Measurements from ENCODE around the gene VSTM2L.

The VSTM2L gene

DNA sequence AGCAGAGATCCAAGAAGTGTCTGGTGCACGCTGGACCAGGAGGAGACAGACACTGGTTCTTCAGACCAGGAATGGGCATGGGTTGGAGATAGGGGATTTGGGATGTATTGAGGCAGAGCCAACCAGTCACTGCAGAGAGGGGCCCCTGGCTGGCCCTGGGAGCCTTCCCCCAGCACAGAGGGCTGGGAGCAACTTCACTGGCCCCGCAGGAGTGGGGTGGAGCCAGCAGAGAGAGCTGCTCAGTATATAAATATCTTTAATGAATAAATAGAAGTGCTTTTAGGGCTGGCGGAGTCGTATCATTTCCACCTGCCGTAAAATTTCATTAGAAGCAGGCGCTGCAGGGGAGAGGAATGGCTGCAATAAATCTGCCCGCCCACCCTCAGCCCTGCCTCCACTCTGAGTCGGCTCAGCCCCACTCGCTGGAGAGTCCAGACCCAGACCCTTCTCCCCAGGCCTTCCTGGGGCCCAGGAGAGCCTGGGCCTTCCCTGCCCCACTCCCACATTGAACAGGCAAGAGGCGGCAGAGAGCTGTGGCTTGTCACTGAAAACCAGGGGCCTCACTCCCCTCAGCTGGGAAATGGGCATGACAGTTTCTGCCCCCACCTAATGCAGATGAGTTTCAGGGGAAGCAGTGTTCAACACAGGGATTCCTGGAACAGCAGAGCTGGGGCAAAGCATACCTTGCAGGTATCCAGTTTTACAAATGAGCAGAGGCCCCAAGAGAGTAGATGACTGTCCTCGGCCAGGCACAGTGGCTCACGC, 23.9 kb upstream of the VSTM2L start:
- no peak for DNase-seq (ENCODE audit: low spot score)

DNA sequence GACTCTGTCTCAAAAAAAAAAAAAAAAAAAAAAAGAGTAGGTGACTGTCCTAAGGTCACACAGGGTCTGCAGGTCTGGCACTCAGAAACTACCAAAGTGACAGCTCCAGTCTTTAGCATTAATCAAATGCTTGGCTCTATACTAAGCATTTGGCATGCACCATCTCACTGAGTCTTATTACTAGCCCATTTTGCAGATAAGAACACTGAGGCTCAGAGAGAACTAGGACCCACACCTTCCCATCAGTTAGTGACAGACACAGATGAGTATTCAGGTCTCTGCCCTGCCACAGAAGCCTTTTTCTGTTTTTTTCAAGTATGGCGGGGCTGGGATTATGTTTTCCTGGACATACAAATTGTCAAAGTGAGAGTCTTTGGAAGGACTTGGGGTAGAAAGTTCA, 23.1 kb upstream of the VSTM2L start:
- DNase-seq (ENCODE audit: low spot score): no peak

DNA sequence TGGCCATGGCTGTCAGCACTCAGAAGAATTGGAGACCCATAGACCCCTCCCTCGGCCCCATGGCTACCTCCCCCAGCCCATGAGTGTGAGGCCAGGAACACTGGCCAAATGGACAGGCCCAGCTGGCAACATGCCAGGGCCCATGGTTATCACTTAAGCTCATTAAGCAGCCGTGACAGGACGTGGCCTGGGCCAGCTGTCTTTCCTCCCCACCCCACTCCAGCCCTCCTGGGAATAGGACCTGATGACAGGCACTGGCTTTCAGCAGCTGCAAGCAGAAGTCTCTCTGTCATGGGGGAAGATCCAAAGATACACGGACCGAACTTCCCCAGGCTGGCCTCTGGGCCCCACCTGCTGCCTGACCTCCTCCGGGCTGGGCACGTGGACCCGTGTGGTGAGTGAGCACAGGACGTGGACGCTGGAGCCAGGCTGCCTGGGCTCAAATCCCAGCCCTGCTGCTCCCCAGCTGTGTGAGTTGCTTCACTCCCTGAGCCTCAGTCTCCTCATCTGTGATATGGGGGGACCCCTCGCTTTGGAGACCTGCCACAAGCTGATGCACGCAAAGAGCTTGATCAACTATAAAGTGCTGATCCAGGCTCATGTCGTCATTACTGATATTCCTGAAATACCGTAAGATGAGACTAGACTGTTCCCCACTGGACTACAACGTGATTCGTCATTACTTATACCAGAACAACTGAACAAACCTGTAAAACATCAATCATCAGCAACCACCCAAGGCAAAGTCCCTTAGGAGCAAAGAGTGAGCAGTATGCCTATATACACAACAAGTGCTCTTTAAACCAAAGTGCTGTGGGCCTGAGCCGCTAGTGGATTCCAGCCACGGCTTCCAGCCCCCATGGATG, 22.0 kb upstream of the VSTM2L start:
- DNase-seq (ENCODE audit: low spot score): no peak

DNA sequence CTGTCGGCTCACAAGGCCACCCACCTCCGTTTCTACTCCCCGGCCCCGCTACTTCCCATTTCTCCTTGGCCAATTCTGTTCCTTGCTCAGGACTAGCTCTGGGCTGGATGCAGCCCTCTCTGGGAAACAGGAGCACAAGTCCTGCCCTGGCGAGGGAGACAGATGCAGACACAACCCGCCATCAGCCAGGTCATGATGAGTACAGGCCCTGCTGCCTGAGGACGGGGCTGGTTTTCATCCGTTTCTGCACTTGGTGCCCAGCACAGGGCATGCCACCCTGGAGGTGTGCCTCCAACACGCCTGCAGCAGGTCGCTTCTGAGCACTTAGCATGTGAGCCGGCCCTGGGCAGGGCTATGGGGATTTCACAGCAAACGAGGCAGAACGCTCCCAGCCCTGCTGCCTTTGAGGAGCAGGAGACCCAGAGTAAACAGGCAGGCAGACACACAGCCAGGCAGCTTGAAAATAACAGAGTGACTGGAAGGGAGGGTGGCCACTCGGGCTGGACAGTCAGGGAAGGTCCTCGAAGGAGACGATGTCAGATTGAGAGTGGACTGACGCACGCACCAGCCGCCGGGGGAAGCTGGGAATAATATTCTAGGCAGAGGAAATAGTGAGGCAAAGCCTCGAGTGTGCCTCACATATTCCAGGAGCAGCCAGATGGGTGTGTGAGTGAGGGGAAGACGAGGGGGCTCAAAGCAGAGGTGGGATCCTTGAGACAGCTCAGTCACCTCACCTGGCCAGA, 21.2 kb upstream of the VSTM2L start:
- no peak for DNase-seq (ENCODE audit: low spot score)

DNA sequence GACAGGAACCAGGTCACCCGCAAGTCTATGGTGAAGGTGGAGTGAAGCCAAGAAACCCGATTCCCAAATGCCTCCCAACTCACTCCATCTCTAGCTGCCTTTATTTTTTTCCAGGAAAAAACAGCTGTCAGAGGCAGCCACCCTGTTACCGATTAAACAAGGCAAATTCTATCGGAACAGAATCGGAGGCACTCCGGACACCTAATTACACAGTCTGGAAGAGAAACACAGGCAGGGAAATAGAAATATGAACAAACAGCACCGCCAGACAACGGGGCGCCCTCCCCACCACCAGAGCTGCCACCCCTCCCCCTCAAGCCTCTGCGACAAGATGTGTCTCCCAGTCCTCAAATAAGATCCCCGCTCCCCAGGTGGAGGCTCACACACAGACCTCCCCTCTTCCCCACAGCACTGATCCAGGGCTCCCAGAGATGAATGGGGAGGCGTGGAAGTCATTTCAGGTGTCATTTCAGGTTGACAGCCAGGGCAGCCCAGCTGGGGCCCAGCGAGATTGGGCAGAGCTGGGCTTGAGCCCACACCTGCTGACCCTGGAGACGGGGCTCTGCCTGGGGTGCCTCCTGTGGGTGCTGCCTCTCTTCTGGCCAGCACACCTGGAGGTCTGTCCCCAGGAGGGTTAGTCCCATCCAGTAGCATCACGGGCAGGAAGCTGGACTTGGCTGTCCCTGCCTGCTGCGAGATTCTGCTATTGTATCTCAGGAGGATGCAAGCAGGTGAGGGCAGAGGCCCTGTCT, 19.8 kb upstream of the VSTM2L start:
- DNase-seq (ENCODE audit: low spot score): no peak

DNA sequence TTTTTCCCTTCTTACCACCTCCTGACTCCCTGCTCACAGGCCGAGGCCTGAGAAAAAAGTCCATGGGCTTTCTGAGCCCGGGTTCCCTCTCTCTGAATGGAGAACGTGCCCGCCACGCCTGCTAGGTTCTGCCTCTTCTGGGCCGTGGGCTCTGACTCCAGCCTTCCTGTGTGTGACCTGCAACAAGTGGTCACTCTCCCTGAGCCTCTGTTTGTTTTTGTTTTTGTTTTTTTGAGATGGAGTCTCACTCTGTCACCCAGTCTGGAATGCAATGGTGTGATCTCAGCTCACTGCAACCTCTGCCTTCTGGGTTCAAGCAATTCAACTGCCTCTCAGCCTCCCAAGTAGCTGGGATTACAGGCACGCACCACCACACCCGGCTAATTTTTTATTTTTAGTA, 17.9 kb upstream of the VSTM2L start:
- DNase-seq (ENCODE audit: low spot score): no peak

DNA sequence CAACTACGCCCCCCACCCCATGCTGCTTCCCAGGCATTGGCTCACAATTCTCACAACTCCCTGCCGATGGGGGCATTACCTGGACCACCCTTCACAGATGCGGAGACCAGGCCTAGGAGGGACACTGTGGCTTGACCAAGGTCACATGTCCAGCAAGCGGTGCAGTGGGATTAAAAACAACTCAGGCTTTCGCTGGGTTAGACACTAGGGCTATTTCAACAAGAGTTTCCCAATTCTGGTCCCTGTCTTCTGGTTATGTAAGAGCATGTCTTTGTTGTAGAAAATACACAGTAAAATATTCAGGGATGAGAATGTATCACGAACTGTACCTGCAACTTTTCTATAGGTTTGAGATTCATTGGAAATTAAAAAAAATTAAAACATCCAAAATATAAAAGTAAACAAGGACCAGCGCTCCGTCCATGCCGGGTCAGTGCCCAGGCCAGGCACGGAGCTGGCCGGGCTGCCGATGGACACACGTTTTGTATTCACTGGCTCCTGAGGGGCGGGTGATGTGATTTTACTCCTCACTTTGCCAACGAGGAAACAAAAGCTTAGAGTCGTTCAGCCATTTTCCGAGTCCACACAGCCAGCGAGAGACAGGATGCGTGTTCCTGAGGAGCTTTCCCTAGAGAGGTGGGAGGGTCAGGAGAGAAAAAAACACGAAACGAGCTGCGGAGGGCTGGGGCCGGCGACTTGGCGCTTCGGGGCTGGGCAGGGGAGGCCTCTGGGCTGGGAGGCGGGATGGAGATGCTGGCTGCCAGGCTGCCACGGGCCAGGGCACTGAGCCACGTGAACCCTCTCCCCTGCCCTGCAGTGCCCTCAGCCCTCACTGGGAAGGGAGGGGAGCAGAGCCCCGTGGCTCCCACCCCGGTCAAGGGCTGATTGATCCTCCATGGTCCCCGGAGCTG, 17.1 kb upstream of the VSTM2L start:
- DNase-seq (ENCODE audit: low spot score): no peak

DNA sequence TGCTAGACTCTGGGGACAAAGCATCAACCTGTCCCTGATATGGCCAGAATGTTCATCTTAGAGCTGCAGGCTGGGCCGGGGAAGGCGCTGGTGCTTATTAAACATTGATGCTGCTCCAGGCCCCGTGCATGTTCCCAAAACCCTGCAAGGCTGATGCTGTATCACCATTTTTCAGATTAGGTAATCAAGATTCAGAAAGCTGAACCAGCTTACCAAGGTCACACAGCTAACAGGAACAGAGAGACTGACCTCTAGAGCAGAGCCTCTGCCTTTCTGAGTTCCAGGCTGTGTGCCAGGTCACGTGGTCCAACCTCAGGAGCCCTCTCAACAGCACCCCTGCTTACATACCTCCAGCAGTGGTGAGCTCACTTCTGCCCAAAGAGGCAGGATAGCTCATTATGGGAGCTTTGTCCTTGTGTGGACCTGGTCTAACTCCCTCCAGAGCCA, 16.1 kb upstream of the VSTM2L start:
- DNase-seq (ENCODE audit: low spot score): no peak

DNA sequence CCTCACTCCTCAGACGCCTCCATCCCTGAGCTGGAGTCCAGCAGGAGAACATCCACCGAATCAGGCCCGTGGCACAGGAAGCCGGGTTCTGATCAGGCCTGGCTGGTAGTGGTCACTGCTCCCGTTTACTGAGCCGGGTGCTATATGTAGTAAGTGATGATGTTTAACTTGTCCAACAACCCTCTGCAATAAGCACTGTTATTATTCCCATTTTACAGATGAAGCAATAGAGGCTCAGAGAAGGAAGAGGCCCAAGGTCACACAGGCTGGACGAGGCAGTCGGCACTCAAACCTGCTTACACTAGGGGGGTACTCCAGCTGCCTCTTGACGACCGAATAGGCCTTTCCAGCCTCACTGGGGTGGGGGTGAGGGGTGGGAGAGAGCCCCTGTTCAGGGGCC, 14.3 kb upstream of the VSTM2L start:
- DNase-seq (ENCODE audit: low spot score): no peak

DNA sequence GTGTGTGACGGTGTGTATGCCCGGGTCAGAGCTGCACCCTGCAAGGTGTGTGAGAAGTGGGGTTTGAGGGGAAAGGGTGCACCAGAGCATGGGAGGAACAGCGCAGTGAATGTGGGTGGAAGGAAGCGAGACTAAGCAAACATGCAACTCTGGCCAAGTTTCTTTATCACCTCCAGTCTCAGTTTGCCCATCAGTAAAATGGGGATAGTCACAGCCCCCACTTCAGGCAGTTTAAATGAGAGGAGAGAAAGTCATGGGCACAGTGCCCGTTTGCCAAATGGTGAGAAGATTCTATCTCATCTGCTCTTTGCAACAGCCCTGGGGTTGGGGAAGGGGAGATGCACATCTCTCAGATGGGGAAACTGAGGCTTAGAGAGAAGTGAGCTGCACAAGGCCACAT, 12.8 kb upstream of the VSTM2L start:
- DNase-seq (ENCODE audit: low spot score): no peak

DNA sequence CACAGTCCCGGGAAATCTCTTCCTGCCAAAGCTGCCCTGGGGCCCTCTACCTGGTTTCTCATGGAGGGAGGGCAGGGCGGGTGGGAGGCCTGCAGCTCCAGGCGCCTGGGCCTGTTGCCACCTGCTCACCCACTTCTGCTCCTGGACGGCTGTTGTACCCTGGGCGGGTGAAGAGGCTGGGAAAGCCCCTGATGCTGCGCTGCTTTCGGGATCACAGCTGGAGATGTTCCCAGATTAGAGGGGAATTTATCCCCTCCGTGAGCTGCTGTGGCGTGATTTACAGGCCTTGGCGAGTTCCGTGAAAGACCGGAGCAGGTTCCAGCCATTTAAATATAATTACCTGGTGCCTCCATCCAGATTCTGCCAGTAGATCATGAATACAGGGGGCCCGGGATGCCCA, 12.3 kb upstream of the VSTM2L start:
- DNase-seq (ENCODE audit: low spot score): no peak

DNA sequence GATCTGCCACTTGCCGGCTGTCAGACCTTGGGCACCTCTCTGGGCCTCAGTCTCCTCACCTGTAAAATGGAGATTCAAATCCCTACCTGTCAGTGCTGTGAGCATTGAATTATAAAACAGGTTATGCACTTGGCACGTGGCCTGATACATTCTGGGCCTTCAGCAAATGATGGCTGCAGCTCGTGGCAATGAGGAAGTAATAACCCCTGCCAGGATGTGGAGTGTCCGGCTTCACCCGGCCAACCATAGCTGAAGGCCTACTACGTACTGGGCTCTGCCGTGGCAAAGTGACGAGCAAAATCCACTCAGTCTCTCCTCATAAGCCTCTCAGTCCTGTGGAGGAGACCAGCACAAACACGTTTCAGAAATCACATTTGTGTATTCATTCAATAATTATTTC, 10.9 kb upstream of the VSTM2L start:
- no peak for DNase-seq (ENCODE audit: low spot score)

DNA sequence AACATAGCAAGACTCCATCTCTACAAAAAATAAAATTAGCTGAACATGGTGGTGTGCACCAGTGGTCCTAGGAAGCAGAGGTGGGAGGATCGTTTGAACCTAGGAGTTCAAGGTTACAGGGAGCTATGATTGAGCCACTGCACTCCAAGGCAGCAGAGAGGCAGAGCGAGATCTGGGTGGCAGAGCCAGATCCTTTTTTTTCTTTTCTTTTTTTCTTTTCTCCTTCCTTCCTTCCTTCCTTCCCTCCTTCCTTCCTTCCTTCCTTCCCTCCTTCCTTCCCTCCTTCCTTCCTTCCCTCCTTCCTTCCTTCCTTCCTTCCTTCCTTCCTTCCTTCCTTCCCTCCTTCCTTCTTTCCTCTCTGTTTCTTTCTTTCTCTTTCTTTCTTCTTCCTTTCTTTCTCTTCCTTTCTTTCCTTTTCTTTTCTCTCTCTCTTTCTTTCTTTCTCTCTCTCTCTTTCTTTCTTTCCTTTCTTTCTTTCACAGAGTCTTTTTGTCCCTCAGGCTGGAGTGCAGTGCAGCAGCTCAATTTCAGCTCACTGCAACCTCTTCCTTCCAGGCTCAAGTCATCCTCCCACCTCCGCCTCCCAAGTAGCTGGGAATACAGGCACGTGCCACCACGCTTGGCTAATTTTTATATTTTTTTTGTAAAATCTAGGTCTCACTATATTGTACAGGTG, 9.2 kb upstream of the VSTM2L start:
- DNase-seq (ENCODE audit: low spot score): no peak

DNA sequence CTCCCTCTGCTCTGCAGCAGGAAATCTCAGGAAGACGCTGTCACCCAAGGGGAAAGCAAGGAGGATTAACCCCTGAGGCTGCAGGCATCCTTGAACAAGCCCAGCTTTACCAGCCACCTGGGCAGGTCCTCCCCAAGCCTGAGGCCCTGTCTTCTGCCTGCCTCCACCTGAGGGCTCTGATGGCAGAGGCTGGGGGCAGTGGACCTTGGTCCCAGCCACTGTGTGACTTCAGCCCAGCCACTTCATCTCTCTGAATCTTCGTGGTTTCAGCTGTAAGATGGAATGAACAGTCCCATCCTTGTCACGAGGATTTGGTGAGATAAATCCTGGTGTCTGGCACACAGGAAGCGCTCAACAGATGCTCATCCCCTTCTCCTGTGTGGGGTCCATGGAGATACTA, 8.5 kb upstream of the VSTM2L start:
- no peak for DNase-seq (ENCODE audit: low spot score)

DNA sequence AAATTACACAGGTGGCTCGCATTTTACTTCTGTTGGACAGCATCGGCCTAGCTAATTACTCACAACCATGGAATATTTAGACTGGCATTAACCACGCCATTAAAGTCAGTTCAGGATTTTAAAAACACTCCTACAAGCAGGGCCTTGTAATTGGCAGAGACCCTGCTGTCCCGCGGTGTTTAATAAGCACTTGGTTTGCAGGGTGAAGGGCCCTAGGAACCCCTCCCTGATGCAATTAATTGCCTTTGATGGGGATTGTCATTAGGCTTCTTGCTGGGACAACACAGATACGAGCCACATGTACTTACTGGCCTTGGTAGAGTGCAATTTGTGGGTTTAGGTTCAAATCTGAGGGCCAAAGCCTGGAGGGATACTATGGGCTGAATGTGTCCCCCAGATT, 7.8 kb upstream of the VSTM2L start:
- no peak for DNase-seq (ENCODE audit: low spot score)

DNA sequence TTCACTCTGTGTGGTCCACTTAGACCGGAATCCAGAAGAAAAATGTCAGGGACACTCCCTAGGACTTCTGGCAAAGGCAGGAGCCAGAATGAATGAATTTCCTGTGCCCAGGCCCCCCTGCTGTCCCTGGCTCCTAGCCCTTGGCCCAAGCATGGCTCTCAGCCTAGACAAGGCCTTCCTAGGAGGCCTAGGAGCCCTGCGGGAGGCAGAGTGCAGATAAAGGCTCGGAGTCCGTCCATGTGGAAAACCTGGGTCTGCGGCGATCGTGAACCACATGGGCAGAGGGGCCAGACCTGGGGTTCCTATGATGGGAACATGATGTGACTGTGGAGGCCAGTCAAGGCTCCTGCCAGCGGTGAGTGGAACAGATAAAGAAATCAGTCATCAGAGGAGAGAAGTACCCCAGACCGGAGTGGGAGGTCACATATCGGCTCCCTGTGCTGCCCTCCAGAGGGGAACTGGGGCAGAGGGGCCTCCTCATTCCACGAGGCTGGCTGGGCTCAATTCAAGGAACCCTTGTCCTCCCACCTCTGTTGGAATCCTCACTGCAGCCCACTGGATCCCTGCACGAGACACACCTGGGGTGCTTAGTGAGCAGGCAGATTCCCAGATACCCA, 5.9 kb upstream of the VSTM2L start:
- no peak for DNase-seq (ENCODE audit: low spot score)

DNA sequence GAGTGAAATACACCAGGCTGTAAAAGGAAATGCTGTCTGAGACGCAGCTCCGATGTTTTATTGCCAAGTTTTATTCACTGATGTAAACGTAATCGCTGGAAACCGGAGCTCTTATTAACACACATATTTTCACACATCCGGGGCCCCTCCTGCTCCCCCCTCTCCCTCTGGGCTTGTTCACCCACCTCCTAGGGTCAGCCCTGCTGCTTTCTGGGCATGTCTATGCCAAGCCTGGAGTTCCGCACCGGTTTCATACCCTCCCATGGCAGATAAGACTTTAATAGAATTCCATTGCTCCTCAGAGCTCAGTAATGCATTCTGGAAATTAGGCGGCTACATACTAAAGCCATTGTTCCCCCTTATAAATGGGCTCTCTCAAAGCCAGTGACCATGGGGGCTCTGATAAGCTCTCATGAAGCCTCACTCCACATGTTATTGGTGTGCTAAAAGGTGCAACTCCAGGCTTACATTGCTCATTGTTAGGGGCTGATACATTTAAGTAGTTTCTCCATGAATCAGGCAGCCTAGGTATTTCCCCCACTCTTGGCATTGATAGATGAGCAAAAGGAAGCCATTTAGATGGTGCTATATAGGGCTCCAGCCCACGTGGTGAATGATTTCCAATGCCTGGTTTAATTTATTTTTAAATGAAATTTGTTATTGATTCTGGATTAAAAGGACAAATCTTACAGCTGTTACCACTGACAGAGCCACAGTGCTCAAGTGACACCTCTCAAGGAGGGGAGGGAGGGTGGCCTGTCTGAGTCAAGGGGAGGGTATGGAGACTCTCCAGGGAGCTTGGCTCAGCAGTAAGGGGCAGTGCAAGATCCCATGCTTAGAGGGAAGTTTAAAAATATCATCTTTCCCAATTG, 4.5 kb upstream of the VSTM2L start:
- peak; percentile 38 for DNase-seq (ENCODE audit: low spot score)

DNA sequence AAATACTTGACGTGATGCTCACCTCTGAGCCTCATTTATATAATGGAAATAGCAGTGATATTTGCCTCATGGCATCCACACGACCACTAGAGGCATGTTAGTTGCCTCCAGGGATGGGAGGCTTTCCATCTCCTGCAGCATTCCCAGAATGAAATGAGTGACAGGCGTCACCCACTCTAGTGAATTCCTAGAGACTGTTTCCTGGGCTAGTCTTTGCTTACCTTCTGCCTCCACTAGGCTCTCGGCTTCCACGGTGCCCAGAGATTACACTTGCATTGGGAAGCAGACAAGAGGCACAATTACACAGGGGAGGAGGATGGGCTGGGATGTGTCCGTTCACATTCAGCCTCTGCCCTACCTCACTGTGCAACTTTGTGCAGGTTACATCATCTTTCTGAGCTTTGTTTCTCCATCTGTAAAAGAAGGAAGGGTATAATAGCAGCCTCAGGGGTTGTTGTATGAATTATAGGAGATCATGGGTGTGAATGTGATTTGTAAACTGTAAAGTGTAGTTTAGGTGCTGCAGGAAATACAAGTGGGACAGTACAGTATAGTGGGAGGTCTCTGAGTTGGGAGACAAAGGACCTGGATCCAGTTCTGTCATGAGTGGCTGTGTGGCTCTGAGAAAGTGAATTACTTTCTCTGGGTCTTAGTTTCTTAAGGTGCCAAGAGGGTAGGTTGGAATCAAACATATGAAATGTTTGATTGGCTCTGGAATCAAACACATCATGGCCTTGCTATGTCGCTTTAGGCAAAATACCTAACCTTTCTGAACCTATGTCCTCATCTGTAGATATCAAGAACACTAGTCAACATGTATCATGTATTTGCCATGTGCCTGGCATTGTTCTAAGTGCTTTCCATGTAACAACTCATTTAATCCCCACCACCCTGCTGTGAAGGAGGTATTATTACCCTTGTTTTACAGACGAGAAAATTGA, 3.6 kb upstream of the VSTM2L start:
- DNase-seq (ENCODE audit: low spot score): no peak

Data from globus pallidus (tissue), 1 donor.